ACHN (cell line): ENCODE results near the gene TARBP1.
A peak's percentile ranks its signal among the peaks of the same experiment; 100 is the strongest.
"Not testable (repeated sequence)": the region's sequence is repeated elsewhere in the genome, so short reads cannot be mapped to it uniquely, and the experiment has no call there.

ENCODE experiments used
- DNase-seq: peaks from one replicate; pipeline ENCODE4 v3.0.0-alpha.2; 2015
- in situ Hi-C: cut with HindIII; loops from 2 replicates; pipeline ENCODE4 v1.10.0; 2017; ENCODE audit warnings: low sequenced_read_pairs, low pct_ligation_motif_present, low pct_unique_long_range_greater_than_20kb

The TARBP1 gene

DNA sequence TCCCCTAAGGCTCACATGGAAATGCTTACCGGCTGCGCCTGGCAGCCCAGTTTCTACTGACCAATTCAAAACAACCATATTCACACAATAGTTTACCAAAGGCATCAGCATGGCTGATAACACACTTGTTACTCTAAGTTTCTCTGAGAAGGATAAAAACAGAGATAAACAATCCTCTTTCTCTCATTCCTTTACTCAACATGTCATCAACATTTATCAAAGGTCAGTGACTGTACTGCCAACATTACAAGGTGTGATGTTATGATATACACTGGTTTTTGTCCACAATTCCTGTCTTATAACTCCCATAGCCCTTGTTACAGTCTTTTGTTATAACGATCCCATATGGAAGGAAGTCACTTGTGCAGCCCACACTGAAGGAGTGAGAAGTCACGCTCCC lies 72.1 kb downstream of the TARBP1 start:
- DNase-seq, result no peak
- in situ Hi-C loops, result no loop called here

DNA sequence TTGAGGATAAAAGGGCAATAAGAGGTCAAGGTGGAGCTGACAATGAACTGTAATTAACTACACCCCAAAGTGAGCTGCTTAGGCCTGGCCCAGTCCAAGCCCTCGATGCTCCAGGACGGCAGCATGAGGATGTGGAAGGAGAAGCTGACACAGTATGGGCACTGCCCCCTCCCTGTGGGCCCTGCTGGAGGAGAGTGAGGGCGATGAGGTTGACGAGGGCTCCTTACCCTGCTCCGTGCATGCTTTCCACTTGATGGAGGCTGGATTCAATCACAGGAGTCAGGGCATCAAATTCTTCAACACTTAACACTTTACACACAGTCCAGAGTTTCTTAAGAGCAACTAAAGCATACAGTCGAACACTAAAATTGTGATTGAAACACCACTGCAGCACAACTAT lies 73.3 kb downstream of the TARBP1 start:
- in situ Hi-C loops, result no loop called here

DNA sequence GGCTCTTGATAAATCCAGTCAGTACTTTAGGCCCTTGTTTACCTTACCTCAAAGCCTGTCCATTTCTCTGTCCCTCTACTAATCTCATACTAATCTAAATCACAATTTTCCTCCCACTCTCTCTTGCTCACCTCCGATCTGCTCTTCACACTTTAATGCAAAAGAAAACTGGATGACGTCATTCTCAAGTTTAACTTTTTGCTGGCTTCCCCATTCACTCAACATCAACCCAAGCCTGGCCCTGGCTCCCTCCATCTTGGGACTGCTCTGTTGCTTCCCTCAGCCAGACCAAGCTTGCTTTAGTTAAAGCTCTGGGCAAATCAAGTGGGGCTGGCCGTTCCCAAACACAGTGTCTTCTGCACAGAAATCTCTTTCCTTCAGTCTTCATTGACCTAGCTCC lies 76.0 kb downstream of the TARBP1 start:
- DNase-seq, result no peak
- in situ Hi-C loops, result no loop called here

More for the DNA sequence above, 73.3 kb downstream of the TARBP1 start:
- no peak for DNase-seq

DNA sequence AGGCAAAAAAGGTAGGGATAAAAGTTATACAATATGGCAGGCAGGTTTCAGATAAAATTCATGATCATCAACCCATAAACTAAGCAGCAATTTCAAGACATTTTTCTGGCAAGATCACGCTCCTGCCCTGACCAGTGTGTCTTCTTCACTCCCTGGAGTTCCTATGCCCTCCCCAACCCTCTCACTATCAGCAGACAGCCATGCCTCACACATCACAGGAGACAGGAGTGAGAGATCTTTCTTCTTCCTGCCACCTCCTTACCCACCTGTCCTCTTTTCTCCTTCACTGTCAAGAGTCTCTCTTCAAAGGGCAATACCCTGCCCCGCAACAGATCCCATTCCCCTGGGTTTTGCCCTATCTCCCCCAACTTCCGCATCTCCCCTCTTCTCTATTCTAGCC lies 77.3 kb downstream of the TARBP1 start:
- in situ Hi-C loops, result no loop called here
- DNase-seq, result no peak

DNA sequence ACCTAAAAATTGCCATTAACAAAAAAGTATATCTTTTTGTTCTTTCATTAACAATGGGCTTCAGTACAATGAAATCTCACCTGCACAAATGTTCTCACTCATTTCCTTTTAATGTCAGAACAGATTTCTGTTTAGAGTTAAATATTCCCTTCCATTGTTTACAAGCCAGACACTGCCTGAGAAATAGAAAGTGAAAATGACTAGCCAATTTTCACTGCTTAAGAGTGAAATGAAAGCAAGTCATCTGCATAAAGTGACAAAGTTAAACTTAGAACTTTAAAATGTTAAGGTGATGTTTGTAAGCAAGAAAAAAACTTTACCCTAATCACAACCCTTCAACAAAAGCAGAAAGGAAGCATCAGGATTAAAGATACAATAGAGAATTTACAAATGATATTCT lies 78.2 kb downstream of the TARBP1 start:
- in situ Hi-C loops, result no loop called here
- DNase-seq, result peak; percentile 29

DNA sequence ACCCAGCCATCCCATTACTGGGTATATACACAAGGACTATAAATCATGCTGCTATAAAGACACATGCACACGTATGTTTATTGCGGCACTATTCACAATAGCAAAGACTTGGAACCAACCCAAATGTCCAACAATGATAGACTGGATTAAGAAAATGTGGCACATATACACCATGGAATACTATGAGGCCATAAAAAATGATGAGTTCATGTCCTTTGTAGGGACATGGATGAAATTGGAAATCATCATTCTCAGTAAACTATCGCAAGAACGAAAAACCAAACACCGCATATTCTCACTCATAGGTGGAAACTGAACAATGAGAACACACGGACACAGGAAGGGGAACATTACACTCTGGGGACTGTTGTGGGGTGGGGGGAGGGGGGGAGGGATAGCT lies 79.5 kb downstream of the TARBP1 start:
- in situ Hi-C loops, result not testable (repeated sequence)

DNA sequence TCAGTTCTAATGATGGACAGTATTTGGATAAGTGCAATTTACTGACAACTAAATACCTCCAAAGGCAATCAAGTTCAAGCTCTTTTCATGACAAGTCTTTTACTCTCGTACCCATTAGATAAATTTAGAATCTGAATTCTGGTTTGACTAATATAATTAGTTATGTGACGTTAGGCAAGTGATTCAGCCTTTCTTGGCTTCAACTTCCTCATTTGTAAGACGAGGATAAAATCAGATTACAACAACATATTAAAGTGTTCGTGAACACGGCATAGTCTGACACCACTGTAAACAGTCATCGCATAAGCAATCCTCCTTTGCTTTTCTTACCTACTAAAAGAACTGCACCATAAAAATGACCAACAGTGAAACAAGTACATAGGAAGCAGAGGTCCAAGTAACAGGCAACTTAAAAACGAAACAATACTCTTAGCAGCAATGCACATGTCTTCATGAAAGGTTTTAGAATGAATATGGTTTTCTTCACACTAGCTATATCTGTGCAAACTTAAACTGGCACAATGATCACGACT lies 80.1 kb downstream of the TARBP1 start:
- no peak for DNase-seq
- in situ Hi-C loops, result no loop called here

More for the DNA sequence above, 79.5 kb downstream of the TARBP1 start:
- not testable (repeated sequence) for DNase-seq

DNA sequence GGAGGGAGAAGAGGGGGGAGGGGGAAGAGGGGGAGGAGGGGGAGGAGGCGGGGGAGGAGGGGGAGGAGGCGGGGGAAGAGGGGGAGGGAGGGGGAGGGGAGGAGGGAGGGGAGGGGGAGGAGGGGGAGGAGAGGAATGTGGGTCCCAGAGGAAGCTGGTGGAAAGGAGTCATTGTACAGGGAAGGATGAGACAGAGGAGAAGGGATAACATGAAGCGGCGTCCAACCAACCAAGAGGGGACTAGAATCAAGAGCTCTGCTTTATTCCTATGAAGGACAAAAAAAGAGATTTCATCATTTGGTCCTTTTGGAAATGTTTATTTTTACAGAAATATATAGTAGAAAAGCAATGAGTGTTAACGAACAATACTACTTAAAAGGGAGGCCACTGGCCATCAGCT lies 81.2 kb downstream of the TARBP1 start:
- DNase-seq, result no peak
- in situ Hi-C loops, result no loop called here

DNA sequence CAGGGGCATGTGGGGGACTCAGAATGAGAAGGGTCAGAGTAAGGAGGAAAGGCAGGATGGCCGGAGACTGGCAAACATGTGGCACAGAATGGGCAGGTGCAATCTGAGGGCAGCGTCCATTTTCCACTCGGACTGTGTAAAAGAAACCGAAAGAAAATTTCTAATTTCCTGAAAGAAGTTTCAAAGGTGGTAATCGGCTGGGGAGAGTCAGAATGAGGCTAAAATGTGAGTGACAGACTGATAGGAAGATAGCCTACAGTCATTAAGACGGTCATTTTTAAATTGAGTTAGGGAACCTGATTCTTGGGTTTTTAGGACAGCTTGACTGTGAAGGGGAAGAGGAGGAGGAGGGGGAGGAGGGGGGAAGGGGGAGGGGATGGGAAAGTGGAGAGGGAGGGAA lies 82.1 kb downstream of the TARBP1 start:
- DNase-seq, result no peak
- in situ Hi-C loops, result no loop called here

DNA sequence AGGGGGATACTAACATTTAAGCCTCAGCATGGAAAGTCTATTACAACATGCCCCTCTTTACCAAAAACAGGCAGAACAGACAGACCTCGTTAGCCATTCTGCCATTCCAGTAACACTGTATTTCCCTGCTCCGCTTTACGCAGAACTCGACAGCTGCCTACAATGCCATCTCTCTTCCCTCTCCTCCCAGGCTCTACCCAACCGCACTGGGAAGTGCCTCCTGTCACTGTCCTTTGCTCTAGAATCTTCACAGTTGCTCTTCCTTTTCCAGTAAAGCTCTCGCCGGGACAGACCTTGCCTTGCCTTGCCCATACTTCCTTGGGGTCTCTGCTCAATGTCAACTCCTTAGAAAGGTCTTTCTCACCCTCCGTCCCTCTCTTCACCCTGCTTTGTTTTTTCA lies 82.9 kb downstream of the TARBP1 start:
- DNase-seq, result no peak

DNA sequence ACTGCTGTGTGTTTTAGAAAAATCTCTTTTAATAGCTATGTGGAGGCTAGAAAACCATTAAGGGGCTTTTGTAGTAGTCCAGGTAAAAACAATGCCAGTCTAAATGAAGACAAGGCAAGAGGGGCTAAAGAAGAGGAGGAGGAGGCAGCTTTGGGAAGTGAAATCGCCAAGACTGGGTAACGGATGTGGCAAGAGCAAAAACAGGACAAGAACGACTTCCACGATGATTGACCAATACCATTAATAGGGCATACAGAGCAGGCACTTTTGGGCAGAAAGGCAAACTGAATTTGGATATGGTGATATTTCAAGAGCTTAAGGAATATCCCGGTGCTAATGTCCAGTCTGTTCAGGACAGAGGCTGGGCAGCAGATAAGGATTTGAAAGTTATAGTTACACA lies 83.7 kb downstream of the TARBP1 start:
- no peak for DNase-seq
- in situ Hi-C loops, result no loop called here

More for the DNA sequence above, 82.9 kb downstream of the TARBP1 start:
- in situ Hi-C loops, result no loop called here

DNA sequence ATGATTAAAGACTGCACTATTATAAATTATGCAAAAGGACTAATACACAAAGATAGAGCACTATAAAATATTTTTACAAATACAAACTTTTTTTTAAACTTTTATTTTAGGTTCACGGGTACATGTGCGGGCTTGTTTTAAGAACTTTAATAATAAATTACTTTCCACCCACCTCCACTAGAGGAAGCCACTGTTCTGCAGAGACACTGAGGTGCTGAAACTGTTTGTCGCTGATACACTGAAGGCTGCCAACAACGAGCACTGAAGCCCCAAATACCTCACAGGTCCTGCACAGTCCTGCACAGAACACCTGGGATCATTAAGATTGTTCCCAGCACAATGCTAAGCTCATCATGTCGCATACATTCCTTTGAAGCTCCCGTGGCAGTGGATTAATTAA lies 85.8 kb downstream of the TARBP1 start:
- in situ Hi-C loops, result no loop called here

DNA sequence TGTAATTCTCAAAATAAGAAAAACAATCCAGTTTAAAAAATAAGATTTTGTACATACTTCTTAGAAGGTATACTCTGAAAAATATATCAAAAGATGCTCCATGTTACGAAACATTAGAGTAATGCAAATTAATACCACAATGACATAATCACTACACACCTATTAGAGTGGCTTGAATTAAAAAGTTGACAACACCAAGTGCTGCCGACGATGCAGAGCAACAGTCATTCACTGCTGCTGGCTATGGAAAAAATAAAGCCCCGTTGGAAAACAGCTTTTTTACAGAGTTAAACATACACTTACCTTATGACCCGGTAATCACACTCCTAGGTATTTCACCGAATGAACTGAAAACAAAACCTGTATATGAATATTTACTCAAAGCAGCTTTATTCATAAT lies 90.9 kb downstream of the TARBP1 start:
- in situ Hi-C loops, result no loop called here
- no peak for DNase-seq

More for the DNA sequence above, 85.8 kb downstream of the TARBP1 start:
- DNase-seq, result no peak

DNA sequence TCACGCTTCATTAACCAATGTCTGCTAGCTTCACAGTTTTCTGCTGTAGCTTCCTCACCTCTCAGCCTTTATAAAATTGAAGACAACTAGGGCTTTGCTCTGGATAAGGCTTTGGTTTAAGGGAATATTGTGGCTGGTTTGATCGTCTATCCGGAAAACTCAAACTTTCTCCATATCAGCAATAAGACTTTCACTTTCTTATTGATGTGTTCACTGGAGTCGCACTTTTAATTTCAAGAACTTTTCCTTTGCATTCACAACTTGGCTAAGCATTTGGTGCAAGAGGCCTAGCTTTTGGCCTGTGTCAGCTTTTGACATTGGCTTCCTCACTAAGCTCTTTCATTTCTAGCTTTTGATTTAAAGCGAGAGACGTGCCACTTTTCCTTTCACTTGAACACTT lies 92.9 kb downstream of the TARBP1 start:
- DNase-seq, result no peak
- in situ Hi-C loops, result no loop called here

DNA sequence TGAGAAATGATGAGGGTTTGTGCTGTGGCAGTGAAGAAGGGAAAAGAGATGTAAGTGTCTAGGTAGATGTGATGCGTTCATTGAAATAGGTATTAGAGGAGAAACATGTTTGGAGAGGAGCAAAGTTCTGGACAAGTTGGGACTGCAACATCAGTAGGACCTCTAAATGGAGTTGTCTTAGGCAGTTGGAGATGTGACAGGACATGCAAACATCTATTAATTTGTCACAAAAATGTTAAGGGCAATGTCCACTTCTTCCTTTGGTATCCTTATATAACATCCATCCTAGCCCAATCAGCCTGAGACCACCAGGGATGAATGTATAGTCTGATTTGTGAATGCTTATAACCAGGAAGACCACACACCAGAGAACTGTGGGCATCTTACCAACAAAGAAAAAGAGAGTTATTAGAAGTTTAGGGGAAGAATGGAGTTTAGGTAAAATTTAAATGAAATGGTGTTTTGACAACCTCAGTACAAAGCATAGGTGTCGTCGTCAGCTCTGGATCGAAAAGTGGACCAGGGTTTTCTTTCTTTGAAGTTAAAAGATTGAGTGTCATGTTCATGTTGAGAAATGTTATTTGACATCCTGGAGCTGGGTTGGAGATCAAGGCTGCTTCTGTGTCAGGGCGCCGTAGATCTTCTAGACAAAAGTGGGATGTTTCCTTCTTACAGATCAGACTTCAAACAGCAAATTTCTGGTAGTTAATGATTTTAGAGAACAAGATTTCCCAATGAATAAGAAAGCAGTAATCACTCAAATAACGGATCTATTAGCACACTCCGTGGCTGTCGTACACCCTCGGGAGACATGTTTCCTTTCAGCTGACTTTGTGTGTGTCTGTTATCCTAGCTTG lies 97.1 kb downstream of the TARBP1 start:
- in situ Hi-C loops, result no loop called here
- DNase-seq, result no peak

DNA sequence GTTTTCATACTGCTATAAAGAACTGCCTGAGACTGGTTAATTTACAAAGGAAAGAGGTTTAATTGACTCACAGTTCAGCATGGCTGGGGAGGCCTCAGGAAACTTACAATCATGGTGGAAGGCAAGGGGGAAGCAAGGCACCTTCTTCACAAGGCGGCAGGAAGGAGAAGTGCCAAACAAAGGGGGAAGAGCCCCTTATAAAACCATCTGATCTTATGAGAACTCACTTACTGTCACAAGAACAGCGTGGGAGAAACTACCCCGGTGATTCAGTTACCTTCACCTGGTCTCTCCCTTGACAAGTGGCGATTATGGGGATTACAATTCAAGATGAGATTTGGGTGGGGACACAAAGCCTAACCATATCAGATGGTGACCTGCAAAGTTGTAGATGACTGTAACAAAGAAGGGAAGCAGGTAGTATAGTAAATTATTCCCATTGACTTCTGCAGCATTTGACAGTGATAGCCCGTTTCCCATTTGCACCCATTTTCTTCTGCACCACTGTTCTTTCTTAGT lies 99.3 kb downstream of the TARBP1 start:
- DNase-seq, result not testable (repeated sequence)

DNA sequence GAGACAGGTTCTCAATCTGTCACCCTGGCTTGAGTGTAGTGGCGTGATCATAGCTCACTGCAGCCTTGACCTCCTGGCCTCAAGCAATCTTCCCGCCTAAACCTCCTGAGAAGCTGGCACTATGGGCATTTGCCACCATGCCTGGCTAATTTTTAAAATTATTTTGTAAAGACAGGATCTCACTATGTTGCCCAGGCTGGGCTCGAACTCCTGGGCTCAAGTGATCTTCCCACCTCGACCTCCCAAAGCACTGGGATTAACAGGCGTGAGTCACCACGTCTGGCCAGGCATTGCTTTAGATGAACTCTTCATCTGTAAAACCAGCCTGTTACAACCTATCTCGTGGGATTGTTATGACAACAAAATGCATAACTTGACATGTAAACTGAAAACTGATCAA lies 103.3 kb downstream of the TARBP1 start:
- DNase-seq, result no peak
- in situ Hi-C loops, result no loop called here

More for the DNA sequence above, 99.3 kb downstream of the TARBP1 start:
- in situ Hi-C loops, result not testable (repeated sequence)

DNA sequence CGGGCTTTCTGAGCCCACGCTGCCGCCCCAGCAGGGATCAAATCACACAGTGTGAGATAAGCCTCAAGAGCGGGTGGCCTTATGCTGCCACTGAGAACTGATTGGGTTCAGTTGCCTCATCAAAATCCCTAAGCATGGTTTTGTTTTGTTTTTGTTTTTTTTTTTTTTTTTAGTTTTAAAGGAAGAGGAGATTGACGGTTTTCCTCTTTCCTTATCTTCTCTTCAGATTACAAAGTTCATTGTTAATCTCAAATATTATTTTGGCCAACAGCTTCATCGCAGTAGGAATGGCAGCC lies 105.1 kb downstream of the TARBP1 start:
- in situ Hi-C loops, result no loop called here
- no peak for DNase-seq

DNA sequence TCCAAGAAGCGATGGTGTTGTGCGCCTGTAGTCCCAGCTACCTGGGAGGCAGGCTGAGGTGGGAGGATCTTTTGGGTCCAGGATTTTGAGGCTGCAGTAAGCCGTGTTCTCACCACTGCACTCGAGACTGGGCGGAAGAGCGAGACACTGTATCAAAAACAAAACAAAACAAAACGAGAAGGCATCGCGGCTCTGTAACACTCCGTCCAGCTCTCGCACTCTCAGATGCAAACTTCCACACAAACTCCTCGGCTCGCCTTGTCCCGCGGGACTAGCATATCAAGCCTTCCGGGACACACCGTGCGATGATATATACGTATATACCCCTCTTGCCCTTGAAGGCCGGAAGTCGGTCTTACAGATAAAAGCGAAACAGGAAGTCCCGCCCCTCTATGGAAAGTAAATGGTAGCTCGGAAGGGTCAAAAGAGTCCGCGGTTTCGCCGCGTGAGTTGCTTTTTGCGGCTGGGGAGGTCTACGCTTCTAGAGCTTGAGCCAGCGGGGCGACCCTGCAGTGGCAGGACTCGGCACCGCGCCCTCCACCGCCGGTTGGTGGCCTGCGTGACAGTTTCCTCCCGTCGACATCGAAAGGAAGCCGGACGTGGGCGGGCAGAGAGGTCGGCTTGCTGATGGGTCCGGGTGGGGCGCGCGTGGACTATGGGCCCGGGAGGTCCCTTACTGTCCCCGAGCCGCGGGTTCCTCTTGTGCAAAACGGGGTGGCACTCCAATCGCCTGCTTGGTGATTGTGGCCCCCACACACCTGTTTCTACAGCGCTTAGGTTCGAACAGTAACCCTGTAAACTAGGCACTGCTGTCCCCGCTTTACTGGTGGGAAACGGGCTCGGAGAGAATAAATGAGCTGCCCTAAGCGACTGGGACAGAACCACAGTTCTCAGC lies 105.7 kb downstream of the TARBP1 start, which contains the start of gene COA6:
Gene COA6, plus strand, starts transcription at position 393 of the 895 bp plus-strand sequence. Its CDS starts 11 bp downstream, at position 404.
- peak; percentile 98 for DNase-seq

More for the DNA sequence above, 105.7 kb downstream of the TARBP1 start, which contains the start of gene COA6:
- in situ Hi-C loops, result no loop called here
